Measurements from ENCODE around the gene PHRF1.

Gene PHRF1

GRCh38 chr11:556662-557256 lies 19.5 kb upstream of the PHRF1 start:
- TF ChIP-seq CTCF (IDR thresholded peaks at IDR 0.05; ENCODE audit: insufficient read depth, low read length, missing control alignments): no peak
- CTCF ChIA-PET: interaction anchor here (1.3 to 4.6 kb wide), 7 partner anchors 8 to 170 kb away, joined by 4 to 34 read pairs (median 15); partner anchors contain the start of gene LRRC56
- POLR2A ChIA-PET: interaction anchor here (0.6 to 0.8 kb wide), 2 partner anchors 10 to 19 kb away, joined by 3 read pairs; partner anchors contain the start of gene PHRF1

GRCh38 chr11:557328-558132 lies 18.7 kb upstream of the PHRF1 start:
- no peak overlapping the region for H3K4me3 ChIP-seq (ENCODE audit: low read depth, low read length)
- CTCF ChIA-PET: interaction anchor here (1.8 to 4.6 kb wide), 3 partner anchors 8 to 166 kb away, joined by 11 to 34 read pairs (median 13); no protein-coding TSS in a partner anchor
- POLR2A ChIA-PET: interaction anchor here (1.6 kb wide), 1 partner anchor 18 kb away, joined by 4 read pairs; the partner anchor contains the start of gene PHRF1

More at GRCh38 chr11:556662-557256, 19.5 kb upstream of the PHRF1 start:
- DNase-seq (ENCODE audit: low read depth, low spot score): no peak
- H3K4me3 ChIP-seq (ENCODE audit: low read depth, low read length): no peak overlapping the region

DNA sequence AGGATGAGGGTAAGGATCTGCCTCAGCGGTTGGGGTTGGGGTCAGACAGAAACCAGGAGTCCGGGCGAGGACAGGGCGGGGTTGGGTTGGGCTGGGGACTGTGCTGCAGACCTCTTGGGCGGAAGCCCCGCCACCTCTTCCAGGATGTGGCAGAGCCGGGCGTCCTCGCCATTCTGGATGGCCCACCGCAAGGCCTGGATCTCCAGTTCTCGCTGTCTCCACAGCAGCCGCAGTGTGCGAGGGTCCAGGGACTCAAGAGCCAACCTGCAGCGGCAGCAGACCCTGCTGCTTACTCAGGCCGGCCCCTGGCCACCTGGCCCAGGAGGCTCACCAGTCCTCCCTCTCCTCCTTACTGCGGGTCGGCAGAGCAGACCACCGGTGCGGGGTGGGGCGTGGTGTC lies 17.8 kb upstream of the PHRF1 start:
- CTCF ChIA-PET: interaction anchor here (2.5 kb wide), 1 partner anchor 10 kb away, joined by 13 read pairs; no protein-coding TSS in a partner anchor
- TF ChIP-seq CTCF (IDR thresholded peaks at IDR 0.05; ENCODE audit: insufficient read depth, low read length, missing control alignments): no peak
- POLR2A ChIA-PET: interaction anchor here (1.1 to 1.6 kb wide), 2 partner anchors 10 to 17 kb away, joined by 4 read pairs; partner anchors contain the start of gene PHRF1

More at GRCh38 chr11:557328-558132, 18.7 kb upstream of the PHRF1 start:
- no peak for DNase-seq (ENCODE audit: low read depth, low spot score)
- TF ChIP-seq CTCF (IDR thresholded peaks at IDR 0.05; ENCODE audit: insufficient read depth, low read length, missing control alignments): no peak

GRCh38 chr11:559020-559620 lies 17.1 kb upstream of the PHRF1 start:
- POLR2A ChIA-PET: interaction anchor here (1.1 to 1.6 kb wide), 2 partner anchors 9 to 17 kb away, joined by 4 read pairs; partner anchors contain the start of gene PHRF1
- no peak overlapping the region for H3K4me3 ChIP-seq (ENCODE audit: low read depth, low read length)
- TF ChIP-seq CTCF (IDR thresholded peaks at IDR 0.05; ENCODE audit: insufficient read depth, low read length, missing control alignments): no peak
- DNase-seq (ENCODE audit: low read depth, low spot score): no peak
- CTCF ChIA-PET: interaction anchor here (1.2 to 1.7 kb wide), 3 partner anchors 12 to 164 kb away, joined by 3 to 5 read pairs (median 4); partner anchors contain the start of gene PHRF1

More for the DNA sequence above, 17.8 kb upstream of the PHRF1 start:
- no peak for DNase-seq (ENCODE audit: low read depth, low spot score)
- no peak overlapping the region for H3K4me3 ChIP-seq (ENCODE audit: low read depth, low read length)

GRCh38 chr11:559712-560304 lies 16.5 kb upstream of the PHRF1 start:
- ChIA-PET POLR2A (no interaction called here), CTCF (interaction anchor here (1.2 to 1.7 kb wide), 3 partner anchors 13 to 163 kb away, joined by 3 to 5 read pairs (median 4); partner anchors contain the start of gene PHRF1)
- peak overlapping the region; percentile 59 for H3K4me3 ChIP-seq (ENCODE audit: low read depth, low read length)
- no peak for DNase-seq (ENCODE audit: low read depth, low spot score)
- TF ChIP-seq CTCF (IDR thresholded peaks at IDR 0.05; ENCODE audit: insufficient read depth, low read length, missing control alignments): no peak
